HG02885 (cell line): Measurements from ENCODE around the gene PHC2.

Experiments
- ATAC-seq: cut with Tn5 transposase; IDR thresholded peaks from one replicate; pipeline ENCODE4 v1.9.1; 2021; ENCODE audit warnings: mild to moderate bottlenecking; ENCODE audit not compliant: unreplicated experiment, poor library complexity

Gene PHC2

DNA sequence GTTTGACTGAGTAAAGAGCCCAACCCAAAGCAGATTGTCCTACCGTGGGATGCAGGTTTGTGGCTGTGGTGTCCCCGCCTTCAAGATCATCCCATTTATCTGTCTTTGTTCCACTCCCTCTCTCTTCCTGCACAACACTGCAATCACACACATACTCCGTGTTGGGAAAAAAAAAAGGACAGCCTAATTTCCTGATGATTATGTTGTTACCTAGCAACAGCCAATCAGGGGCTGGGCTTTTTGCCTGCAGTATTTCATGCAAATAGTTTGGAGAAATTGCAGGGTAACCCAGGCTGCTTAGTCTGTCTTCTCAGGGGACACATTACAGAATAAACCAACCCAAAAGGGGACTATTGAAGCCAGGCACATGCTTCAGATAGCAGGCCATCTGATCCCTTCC is 38.3 kb downstream of the PHC2 start:
- ATAC-seq: no peak

DNA sequence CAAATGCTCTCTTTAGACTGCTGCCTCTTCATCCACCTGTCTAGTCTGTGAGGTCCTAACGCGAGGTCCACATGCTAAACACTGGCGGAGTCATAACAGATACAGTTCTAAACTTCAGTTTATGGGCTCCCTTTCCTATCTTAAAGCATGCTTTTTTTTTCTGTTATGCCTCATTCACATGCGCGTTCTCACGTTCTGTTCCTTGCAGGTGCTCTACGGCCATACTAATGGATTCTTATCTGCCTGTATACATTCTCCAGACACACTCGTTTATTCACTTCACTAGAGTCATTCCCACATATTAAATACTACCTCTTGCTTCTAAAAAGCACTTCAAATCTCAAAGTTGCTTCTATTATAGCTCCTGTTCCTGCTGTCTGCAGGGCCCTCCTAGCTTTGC is 38.7 kb downstream of the PHC2 start:
- ATAC-seq: no peak

DNA sequence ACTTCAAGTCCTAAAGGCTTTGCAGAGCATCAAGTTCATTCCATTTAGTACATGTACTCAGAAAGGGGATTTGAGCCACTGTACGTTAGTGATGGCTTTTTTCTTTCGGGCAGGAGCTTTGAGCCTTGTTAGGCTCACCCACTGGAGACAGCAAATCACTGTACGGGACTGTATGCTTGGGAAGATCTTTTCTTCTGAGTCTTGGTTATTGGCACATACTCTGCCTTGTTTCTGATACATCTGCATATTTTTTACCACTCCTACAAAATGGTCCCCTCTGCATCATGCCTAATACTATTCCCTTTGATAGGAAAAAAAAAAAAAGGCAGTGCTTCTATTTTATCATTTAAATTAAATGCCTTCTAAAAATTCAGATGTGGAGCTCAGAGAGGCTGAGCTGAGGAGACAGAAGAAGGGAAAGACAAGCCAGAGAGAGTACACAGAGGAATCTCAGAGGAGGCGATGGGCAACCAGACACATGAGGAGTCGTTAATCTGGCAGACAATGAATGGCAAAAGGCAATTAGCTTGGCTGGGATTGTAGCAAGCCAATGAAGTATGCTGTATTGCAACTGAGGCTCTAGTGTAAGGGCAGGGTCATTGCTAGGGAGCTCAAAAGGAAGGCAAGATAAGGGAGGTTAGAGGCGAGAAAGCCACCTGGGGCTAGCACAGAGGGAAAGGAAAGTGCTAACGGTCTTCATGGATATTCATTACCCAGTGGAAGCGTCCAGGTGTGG is 39.4 kb downstream of the PHC2 start:
- ATAC-seq: no peak

DNA sequence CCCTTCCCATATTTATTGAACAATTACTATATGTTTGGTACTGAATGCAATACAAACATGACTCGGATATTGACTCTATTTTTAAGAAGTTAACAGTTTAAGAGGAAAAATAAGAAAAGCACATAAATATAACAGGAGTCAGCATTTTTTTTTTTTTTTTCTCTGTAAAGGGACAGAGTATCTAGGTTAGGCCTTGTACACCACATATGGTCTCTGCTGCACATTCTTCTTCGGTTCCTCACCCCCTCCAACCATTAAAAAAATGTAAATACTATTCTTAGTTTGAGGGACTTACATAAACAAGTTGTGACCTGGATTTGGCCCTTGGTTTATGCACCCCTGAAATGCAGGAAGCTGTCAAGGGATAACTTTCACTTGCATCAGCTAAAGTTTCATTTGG is 40.4 kb downstream of the PHC2 start:
- no peak for ATAC-seq

DNA sequence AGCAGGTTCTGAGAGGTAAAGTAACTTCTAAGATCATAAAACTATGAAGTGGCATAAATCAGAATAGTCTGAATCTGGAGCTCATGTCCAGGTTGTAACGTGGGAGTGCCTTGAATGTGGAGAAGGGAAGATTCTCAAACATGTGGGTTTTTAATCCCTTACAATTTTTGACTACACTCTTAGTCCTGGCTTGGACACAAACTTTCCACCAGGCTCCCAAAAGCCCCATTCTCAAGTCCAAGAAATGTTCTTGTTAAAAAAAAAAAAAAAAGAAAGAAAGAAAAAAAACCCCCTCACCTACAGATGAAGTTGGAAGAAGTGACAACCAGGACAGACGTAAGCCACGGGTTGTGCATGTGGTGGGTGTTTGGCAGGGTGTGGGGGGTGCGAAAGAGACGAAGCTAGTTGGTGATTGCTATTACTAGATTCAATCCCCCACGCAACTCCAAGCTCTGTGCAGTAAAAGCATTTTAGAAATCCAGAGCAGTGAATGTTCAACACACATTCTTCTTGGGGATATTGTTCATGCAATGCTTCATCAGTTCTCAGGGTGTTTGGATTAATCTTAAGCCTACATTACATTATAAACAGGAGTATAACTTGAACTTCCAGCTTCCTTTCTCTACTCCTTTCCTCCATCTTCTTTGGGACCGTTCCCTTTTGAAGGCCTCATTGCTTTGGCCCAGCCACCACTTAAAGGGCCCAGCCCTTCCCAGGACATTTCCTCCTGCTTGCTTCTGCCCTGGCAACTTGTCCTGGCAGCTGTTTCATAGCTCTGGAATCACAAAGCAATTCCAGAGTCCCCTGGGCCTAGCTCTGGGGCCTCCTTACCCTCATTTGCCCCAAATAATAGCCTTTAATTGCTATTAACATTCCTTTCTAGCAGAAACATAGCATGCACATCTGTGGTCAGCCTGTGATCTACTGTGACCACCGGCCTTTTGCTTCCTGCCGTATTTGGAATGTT is 41.8 kb downstream of the PHC2 start:
- no peak for ATAC-seq

DNA sequence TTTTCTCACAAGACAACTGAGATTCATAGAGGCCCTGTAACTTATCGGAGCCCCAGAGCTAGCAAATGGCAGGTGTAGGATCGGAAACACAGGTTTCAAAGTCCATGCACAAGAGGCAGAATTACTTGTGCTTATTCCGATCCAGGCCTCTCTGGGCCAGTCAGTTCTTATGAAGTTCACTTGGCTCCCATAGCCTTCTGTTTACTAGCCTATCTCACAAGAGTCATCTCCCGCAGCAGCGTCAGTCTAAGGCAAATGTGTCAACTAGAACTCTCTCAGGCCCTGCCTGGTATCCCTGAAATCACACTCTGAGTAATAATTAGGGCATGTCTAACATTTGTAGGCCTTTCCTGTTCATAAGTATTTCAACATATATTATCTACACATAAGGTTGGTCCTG is 43.3 kb downstream of the PHC2 start:
- ATAC-seq: no peak

DNA sequence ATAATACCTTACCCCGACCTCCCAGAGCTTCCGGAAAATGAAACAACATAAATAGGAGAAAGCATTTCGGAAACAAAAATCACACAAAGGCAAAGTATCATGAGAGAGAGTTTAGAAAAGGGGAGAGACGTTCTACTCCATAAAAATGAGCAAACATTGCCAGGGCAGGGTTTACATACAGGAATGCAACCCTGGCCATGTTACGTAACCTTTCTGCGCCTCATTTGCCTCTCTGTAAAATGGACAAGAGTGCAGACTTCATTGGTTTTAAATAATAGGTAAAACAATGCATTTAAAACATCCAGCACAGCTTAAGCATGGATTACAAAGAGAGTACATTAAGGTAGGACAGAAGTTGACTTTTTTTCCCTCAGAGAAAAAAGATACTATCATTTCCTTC is 45.6 kb downstream of the PHC2 start:
- no peak for ATAC-seq

DNA sequence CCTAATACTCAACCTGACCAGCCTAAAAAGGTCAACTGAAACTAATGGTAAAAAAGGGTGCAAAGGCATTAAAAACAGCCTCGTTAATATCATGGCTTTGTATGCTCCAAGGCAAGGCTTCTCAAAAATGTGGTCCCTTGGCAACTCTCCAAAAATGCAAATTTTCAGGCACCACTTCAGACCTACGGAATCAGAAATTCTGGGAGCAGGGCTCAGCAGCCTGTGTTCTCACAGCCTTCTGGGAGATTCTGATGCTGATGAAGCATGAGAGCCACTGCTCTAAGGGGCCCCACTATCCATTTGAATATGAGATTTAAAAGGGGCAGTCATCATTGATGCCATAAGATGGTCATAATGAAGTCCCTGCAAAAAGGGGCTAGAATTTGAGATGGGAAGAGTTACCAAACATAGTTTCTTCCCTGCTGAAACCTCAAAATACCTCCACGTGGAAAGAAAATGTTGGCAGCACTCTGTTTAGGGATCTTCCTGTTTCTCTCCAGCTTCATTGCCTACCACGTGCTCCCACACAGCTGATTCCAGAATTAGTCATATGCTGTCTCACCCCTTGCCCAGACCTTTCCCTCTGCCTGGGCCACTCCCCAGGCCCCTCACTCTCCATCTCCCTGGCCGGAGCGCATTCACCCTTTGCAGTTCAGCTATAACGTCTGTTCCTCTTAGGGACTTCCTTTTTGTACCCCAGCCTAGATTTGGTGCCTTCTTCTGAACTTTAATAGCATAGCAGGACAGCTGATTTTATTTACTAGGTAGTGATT is 46.7 kb downstream of the PHC2 start:
- ATAC-seq: no peak

DNA sequence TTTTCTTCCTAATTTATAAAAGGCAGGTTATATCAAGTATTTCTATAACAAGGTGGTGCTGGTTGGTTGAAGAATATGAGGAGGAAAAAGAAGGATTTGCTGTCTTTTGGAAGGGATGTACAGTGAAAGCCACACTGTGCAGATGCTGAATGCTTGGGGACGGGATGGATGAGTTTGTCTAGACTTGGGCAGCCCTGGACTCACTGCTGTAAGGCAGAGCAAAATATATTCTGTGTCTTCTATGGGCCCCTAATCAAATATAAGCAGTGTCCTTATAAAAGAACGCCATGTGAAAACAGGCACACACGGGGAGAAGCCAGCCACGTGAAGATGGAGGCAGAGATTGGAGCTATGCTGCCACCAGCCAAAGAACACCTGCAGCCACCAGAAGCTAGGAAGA is 47.4 kb downstream of the PHC2 start:
- no peak for ATAC-seq

DNA sequence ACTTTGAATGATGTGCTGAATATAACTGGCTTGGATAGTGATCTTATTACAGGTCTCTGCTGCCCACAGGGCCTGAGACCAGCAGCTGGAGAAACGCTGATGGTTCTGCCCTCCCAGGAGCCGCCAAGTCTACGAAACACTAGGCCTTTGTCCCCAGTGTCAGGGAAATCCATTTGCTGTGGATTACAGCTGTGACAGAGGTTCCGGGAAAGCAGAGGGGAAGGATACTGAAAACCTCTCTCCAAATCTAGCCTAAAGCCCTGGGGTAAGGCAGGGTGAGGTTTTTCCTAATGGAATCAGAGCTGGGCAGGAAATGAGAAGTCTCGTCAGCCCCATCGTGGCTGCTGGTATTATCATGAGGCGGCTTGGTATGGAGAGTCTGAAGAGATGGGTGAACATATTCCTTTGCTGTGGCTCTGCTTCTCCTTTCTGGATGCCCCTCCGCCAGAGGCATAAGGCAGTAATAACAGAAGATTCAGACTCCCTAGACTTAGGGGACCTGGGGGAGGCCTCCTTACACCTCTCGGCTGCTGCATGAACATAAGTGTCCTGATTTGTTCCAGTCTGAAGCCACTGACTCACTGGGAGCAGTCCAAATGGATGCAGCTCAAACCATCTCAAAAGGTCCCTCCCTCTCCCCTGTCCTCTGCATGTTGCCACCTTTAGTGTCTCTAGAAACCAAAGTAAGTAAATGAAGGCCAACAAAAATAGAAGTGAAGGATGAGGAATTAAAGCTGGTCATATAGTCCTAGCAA is 48.1 kb downstream of the PHC2 start:
- no peak for ATAC-seq

DNA sequence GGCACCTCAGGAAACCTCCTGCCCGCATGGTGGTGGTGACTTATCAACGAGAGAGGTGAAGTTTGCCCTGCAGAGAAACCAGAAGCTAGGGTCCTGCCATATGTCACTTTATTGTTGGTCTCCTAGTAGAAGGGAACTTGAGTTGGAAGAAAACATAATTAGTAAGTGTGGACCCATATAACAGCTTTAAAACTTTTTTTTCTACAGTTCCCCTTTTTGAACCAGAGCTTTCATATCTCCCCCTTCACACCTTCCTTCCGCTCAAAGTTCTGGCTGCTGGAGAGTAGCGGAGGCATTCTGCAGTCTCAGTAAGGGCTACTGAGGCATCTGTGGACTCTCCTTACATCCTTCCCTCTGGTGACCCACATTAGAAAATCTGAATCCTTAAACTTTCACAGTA is 48.9 kb downstream of the PHC2 start:
- ATAC-seq: no peak

DNA sequence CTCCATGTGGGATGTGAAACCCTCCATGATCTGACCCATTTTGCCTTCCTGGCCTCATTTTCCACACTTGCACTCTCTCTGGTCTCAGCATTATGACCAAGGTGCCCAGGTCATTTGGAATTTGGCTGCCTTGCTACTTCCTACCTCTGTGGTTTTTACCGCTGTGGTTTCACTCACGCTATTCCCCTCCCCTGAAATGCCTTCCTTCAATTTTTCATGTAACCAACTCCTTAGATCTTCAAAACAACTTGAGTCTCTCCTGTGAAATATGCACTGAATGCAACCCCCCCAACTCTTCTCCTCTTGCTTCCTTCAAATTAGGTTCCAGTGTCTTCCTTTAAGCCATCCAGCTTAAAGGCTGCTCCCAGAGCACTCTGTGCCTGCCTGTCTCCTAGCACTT is 50.1 kb downstream of the PHC2 start:
- ATAC-seq: no peak

DNA sequence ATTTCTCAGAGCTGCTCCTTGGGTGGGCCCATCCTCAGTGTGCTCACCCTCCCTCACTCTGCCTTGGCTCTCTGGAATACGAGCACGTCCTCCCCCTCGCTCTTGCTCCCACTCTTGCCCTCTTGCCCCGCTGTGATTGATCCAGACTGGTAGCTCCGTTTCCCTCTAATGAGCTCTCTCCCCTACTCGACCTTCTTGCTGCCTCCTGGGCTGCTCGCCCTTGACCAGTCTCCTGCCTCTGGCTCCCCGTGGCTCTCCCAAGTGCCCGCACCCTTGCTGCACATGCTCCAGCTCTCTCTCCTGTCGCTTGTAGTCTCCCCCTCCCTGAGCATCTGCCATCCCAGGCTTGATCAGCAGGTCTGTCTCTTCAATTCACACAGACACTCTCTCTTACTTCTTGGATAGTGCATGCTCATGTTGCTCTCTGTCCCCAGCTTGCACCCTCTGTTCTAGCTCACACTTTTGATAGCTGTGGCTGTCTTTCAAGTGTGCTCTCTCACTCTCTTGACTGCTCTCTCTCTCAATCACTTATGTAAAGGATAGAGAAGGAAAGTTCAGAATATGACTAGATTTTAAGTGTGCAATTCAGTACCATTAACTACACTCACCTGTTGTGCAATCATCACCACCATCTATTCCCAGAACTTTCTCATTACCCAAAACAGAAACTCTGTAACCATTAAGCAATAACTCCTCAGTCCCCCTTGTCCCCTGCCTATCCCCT is 51.1 kb downstream of the PHC2 start:
- ATAC-seq: no peak

DNA sequence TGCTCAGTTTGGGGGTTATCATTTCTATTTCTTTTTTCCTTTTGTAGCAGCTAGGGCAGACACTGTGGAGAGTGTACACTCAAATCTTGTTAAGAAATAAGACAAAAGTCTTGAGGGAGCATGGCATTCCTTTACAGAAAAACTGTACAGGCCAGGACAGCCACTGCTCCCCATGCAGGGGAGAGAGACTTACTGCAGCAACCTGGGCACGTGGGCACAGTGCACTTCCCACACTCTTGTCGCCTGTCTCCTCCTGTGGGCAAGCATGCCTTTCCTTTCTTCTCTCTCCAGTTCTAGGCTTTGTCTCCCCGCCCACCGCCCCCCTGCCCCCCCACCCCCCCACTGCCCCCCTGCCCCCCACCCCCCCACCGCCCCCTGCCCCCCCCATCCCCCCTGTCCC is 51.9 kb downstream of the PHC2 start:
- ATAC-seq: no peak

DNA sequence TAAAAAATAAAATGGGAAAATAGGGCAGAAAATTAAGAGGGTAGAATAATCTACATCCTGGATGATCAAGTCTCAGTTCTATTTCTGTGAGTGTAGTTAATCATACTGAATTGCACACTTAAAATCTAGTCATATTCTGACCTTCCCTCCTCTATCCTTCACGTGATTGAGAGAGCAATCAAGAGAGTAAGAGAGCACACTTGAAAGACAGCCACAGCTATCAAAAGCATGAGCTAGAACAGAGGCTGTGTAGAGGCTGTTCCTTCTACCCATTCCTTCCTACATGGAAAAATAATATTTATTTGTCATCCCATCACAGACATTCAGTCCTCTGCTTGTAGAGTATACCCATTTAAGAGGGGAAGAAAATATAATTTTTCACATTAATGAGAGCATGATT is 52.4 kb downstream of the PHC2 start:
- no peak for ATAC-seq

DNA sequence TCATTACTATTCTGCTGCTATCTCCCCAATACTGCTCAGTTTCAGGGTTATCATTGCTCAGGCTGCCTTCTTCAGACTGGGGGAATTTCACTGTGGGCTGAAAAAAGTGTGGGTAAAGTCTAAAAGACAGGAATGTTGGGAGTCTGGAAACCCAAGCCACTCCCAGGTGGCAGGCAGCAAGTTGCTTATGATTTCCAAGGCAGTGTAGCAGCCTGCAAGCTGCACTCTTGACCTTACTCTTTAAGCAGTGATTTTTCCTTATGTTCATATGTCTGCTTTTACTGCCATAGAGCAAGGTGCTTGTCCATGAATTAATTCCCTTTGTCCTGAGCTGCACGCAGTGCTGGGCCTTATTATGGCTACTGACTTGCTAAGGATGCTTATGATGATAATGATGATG is 53.1 kb downstream of the PHC2 start:
- no peak for ATAC-seq

DNA sequence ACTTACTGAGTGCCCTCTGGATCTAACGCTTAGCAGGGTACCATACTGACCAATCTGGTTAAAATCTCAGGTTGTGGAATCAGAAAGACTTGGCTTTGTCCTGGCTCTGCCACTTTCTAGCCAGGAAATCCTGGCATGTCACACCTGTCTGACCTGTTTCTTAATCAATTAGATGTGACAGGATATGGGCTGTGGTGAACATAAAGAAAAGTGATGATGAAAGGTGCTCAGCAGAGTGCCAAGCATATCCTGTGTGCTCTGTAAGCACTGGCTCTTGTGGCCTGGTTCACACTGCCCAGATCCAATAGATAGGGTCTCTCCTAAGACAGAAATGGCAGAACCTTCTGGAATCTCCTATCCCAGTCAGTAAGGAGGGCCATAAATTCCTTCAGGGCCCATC is 53.9 kb downstream of the PHC2 start:
- no peak for ATAC-seq

DNA sequence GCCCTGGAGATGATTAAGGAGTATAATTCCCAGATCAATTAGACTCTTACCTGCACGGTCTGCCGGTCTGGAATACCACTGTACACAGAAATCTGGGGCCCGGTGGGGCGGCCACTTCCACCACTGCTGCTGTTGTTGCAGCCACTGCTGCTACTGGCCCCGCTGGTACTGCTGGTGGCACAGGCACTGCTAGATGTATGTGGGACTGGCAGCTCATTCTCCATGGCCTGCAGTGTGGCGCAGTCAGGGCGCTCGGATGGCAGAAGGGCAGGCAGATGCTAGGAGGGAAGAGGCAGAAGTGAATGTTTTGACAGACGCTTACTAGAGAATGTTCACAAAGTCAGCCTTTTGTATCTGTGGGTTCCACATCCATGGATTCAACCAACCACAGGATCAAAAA is 55.6 kb downstream of the PHC2 start:
- no peak for ATAC-seq

DNA sequence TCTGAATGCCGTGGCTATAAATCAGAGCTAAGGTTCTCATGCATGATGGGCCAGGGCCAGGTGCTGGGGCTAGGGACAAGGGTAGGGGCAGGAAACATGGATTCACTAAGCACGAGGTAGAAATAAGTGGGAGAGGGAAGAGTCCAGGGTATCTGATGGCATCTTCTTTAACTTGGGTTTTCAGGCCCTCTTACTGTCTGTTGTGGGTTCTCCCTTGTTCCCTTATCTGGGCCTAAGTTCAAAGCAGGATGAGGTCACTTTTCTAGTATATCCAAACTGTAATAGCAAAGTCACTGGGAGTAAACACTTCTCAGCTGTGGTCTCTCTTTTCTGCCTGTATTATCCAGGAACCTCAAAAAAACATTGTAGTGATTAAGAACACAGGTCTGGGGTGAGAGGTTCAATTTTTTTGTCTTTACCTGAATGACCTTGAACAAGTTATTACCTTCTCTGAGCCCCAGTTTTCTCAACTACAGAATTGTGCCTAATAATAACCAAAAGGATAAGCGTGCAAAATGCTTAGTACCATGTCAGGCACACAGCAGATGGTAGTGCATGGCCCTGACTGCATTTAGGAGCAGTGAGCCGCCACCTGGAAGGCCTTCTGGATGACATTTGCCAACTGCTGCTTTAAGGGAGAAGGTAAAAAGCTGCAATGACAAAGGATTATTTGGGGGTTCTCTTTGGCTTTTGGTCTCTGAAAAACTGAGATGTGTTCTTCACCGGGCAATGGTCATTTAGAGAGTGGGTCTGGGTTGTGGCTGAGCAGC is 56.4 kb downstream of the PHC2 start:
- ATAC-seq: no peak
